ENCODE results near the gene KBTBD13.

The KBTBD13 gene

GRCh38 chr15:65029736-65030208 is 46.8 kb upstream of the KBTBD13 start:
- peaks cover 13% of the 10 kb centered on the region for H3K27me3 Mint-ChIP-seq (ENCODE audit: low read depth, poor library complexity)

DNA sequence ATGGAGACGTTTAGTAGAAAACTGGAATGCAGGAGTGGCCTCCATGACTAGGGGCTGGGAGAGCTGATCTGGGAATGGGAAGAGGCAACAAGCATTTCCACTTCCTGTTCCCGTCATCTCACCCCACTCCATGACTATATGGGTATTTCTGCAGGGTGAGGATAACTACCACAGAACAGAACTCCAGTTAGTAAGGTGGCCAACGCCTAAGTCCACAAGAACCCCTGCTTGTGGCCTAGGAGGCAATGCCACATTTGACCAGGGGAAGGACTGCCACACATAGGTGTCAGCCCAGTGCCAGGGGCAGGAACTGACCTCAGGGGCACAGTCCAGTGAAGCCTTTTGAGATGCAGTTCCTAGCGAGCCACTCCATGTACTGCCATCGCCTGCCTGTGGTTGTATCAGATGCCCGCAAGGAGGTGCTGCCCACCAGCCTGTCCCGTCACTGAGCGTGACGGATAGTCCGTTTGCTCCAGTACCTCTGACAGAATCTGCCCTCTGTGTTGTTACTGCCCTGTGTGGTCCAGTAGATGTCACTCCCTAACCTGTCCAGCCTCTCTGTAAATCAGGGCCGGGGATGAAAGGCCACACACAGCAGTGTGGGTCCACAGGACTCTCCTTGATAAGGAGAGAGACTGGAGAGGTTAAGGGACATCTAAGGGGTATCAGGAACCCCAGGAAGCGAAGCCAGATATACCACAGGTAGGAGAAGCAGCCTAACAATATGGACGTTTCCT is 43.6 kb upstream of the KBTBD13 start:
- Mint-ChIP-seq H3K36me3 (ENCODE audit: low read depth) (no peaks in the 10 kb centered on the region), H3K9me3 (no peaks in the 10 kb centered on the region), H3K4me3 (peak overlapping the region; percentile 42), H3K27ac (no peak overlapping the region), H3K27me3 (ENCODE audit: low read depth, poor library complexity) (peaks cover 13% of the 10 kb centered on the region), H3K4me1 (peaks cover 33% of the 10 kb centered on the region)
- DNase-seq: peak; percentile 75
- peak; percentile 82 for TF ChIP-seq CTCF (IDR thresholded peaks at IDR 0.05)

More at GRCh38 chr15:65029736-65030208, 46.8 kb upstream of the KBTBD13 start:
- no peaks in the 10 kb centered on the region for H3K9me3 Mint-ChIP-seq
- H3K27ac Mint-ChIP-seq: no peak overlapping the region
- H3K36me3 Mint-ChIP-seq (ENCODE audit: low read depth): peaks cover 15% of the 10 kb centered on the region
- H3K4me3 Mint-ChIP-seq: peak overlapping the region; percentile 68
- TF ChIP-seq CTCF (IDR thresholded peaks at IDR 0.05): no peak
- H3K4me1 Mint-ChIP-seq: peaks cover 41% of the 10 kb centered on the region
- no peak for DNase-seq

DNA sequence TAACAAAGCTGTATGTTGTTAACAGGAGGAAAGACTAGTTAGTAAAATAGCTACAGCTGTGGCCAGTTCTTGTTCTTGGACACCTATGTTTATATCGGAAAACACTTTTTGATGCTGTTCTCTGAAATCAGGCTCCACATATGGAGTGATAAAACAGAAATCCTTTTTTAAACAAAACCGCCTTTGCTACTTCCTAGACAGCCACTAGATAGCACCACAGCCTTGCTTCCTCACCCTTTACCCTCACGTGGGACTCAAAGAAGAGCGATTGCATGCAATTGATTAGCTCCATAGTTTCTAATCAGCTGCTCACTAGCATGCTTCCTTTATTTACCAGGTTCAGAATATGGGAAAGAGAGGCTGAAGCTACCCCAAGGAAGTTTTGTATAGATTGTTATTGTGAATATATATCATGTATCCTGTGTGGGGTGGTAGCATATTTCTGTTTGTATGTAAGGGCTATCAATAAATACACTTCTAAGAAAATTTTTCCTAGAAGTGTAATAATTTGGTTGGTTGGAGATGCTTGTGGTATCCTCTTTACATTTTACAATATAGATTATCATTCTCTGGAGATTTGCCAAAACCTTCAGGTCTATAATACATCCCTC is 42.8 kb upstream of the KBTBD13 start:
- no peak for TF ChIP-seq CTCF (IDR thresholded peaks at IDR 0.05)
- Mint-ChIP-seq H3K4me1 (peaks cover 29% of the 10 kb centered on the region), H3K9me3 (no peaks in the 10 kb centered on the region), H3K36me3 (ENCODE audit: low read depth) (no peaks in the 10 kb centered on the region), H3K27me3 (ENCODE audit: low read depth, poor library complexity) (peaks cover 13% of the 10 kb centered on the region), H3K27ac (no peak overlapping the region), H3K4me3 (no peak overlapping the region)
- no peak for DNase-seq

GRCh38 chr15:65034719-65035118 is 41.8 kb upstream of the KBTBD13 start:
- Mint-ChIP-seq H3K4me1 (peaks cover 38% of the 10 kb centered on the region), H3K9me3 (no peaks in the 10 kb centered on the region), H3K36me3 (ENCODE audit: low read depth) (no peaks in the 10 kb centered on the region), H3K27ac (no peak overlapping the region), H3K27me3 (ENCODE audit: low read depth, poor library complexity) (peaks cover 13% of the 10 kb centered on the region), H3K4me3 (no peak overlapping the region)
- no peak for DNase-seq
- TF ChIP-seq CTCF (IDR thresholded peaks at IDR 0.05): no peak

DNA sequence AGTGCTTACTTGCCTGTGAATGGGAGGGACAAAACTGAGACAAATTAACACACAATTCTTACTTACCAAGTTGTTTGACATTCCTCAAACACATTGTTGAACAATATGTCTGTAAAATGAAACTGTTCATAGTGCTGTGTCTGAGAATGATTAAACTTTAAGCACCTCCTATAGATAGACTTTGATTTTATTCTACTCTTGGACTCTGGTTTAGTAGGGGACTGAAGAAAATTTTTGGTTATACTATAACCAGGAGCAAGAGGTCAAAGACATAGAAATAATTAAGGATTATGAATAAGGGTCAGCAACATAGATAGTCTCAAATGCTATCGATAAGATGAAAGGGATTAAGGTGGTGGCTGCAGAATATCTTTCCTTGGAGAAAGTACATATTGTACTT is 39.2 kb upstream of the KBTBD13 start:
- no peak overlapping the region for H3K27ac Mint-ChIP-seq
- H3K4me3 Mint-ChIP-seq: no peak overlapping the region
- H3K27me3 Mint-ChIP-seq (ENCODE audit: low read depth, poor library complexity): peaks cover 3% of the 10 kb centered on the region
- DNase-seq: no peak
- no peaks in the 10 kb centered on the region for H3K36me3 Mint-ChIP-seq (ENCODE audit: low read depth)
- peaks cover 42% of the 10 kb centered on the region for H3K4me1 Mint-ChIP-seq
- no peak for TF ChIP-seq CTCF (IDR thresholded peaks at IDR 0.05)
- no peaks in the 10 kb centered on the region for H3K9me3 Mint-ChIP-seq

Data from nephron progenitor cell (in vitro differentiated cells).